Peyer's patch (tissue), 4 donors: ENCODE results near the gene METTL16. TPM values are rescaled to one million over a fixed set of nuclear protein-coding genes. Genes with fewer than 3 reads are reported as not detected.
"Not testable (repeated sequence)": the region's sequence is repeated elsewhere in the genome, so short reads cannot be mapped to it uniquely, and the experiment has no call there.

Source experiments
- DNase-seq, 3 donors: peaks; one replicate each; pipeline ENCODE4 v3.0.0-alpha.2; 2017 to 2019
- H3K27ac ChIP-seq, 4 donors: fragments of 200-600 bp; sonication (generic); one replicate each; pipeline ENCODE4 v1.5.1; 2016 to 2019
- H3K27me3 ChIP-seq, 2 donors: fragments of 200-600 bp; sonication (generic); one replicate each; pipeline ENCODE4 v1.5.1; 2019
- H3K36me3 ChIP-seq, 3 donors: fragments of 200-600 bp; sonication (generic); one replicate each; pipeline ENCODE4 v1.5.1; 2016 to 2019
- H3K4me1 ChIP-seq, 4 donors: fragments of 200-600 bp; sonication (generic); one replicate each; pipeline ENCODE4 v1.5.1; 2016 to 2019
- H3K4me3 ChIP-seq, 4 donors: fragments of 200-600 bp; sonication (generic); 1 replicate in 3 of 4; 2 replicates in 1 of 4; pipeline ENCODE4 v1.5.1; 2016 to 2019; ENCODE audit warnings: mild to moderate bottlenecking in 1 of 4
- H3K9me3 ChIP-seq, 4 donors: fragments of 200-600 bp; sonication (generic); one replicate each; pipeline ENCODE4 v1.5.1; 2016 to 2019; ENCODE audit warnings: mild to moderate bottlenecking in 1 of 4
- CTCF ChIP-seq, 6 experiments: fragments of 450-650 bp in 4 of 6; fragments of 200-600 bp in 2 of 6; sonication (generic) in 1 of 6; IDR thresholded peaks; one replicate each; pipeline ENCODE4 v1.5.1; 2017 to 2019; ENCODE audit warnings: antibody characterized with exemption in 6 of 6, mild to moderate bottlenecking in 3 of 6, moderate library complexity in 1 of 6
- POLR2A ChIP-seq, 2 donors: fragments of 450-650 bp; IDR thresholded peaks; one replicate each; pipeline ENCODE4 v1.5.1; 2017; ENCODE audit warnings: antibody characterized with exemption in 2 of 2, mild to moderate bottlenecking in 2 of 2, moderate library complexity in 2 of 2
- total RNA-seq, 4 donors: library from RNA; depleted of rRNA; stranded (reverse); fragments of >200 nt; gene quantifications; one replicate each; pipeline ENCODE4 v1.1.0, GENCODE V29; 2016

METTL16 gene
- total RNA-seq, 4 donors from 2014 or later = 24.0 to 29.7 (median 27.9) TPM

GRCh38 chr17:2453866-2454265 lies 57.8 kb downstream of the METTL16 start:
- DNase-seq = no peak
- no peaks in the 10 kb centered on the region for H3K27me3 ChIP-seq
- H3K4me3 ChIP-seq = no peak overlapping the region
- TF ChIP-seq CTCF (IDR thresholded peaks at IDR 0.05) = no peak
- TF ChIP-seq POLR2A (IDR thresholded peaks at IDR 0.05) = no peak
- H3K4me1 ChIP-seq = no peaks in the 10 kb centered on the region
- H3K36me3 ChIP-seq = peaks cover 0 to 14% (median 0%) of the 10 kb centered on the region in 3 donors
- no peak overlapping the region for H3K27ac ChIP-seq
- no peaks in the 10 kb centered on the region for H3K9me3 ChIP-seq

GRCh38 chr17:2453325-2453724 lies 58.4 kb downstream of the METTL16 start:
- H3K4me3 ChIP-seq = no peak overlapping the region
- H3K4me1 ChIP-seq = no peaks in the 10 kb centered on the region
- DNase-seq = no peak
- H3K36me3 ChIP-seq = peaks cover 0 to 11% (median 0%) of the 10 kb centered on the region in 3 donors
- TF ChIP-seq POLR2A (IDR thresholded peaks at IDR 0.05) = no peak
- TF ChIP-seq CTCF (IDR thresholded peaks at IDR 0.05) = no peak
- no peak overlapping the region for H3K27ac ChIP-seq
- H3K27me3 ChIP-seq = no peaks in the 10 kb centered on the region
- no peaks in the 10 kb centered on the region for H3K9me3 ChIP-seq

- Histone ChIP-seq H3K27me3 (no peaks in the 10 kb centered on the region), H3K36me3 (peaks cover 0 to 11% (median 0%) of the 10 kb centered on the region in 3 donors), H3K4me3 (no peak overlapping the region), H3K9me3 (no peaks in the 10 kb centered on the region), H3K4me1 (no peaks in the 10 kb centered on the region), H3K27ac (no peak overlapping the region)
- TF ChIP-seq CTCF (IDR thresholded peaks at IDR 0.05) (no peak), POLR2A (IDR thresholded peaks at IDR 0.05) (no peak)
- no peak for DNase-seq
Observed at GRCh38 chr17:2452216-2452750, 59.4 kb downstream of the METTL16 start.

- no peak for DNase-seq
- H3K27ac ChIP-seq = no peak overlapping the region
- TF ChIP-seq CTCF (IDR thresholded peaks at IDR 0.05) = no peak
- TF ChIP-seq POLR2A (IDR thresholded peaks at IDR 0.05) = no peak
- no peaks in the 10 kb centered on the region for H3K9me3 ChIP-seq
- peaks cover 0 to 1% (median 0%) of the 10 kb centered on the region in 3 donors for H3K36me3 ChIP-seq
- H3K4me1 ChIP-seq = no peaks in the 10 kb centered on the region
- H3K27me3 ChIP-seq = no peaks in the 10 kb centered on the region
- H3K4me3 ChIP-seq = no peak overlapping the region
Observed at GRCh38 chr17:2450016-2450650, 61.6 kb downstream of the METTL16 start.

GRCh38 chr17:2449486-2449885 lies 62.2 kb downstream of the METTL16 start:
- DNase-seq = no peak
- Histone ChIP-seq H3K4me3 (no peak overlapping the region), H3K36me3 (no peaks in the 10 kb centered on the region), H3K9me3 (no peaks in the 10 kb centered on the region), H3K4me1 (no peaks in the 10 kb centered on the region), H3K27ac (no peak overlapping the region), H3K27me3 (no peaks in the 10 kb centered on the region)
- no peak for TF ChIP-seq CTCF (IDR thresholded peaks at IDR 0.05)
- no peak for TF ChIP-seq POLR2A (IDR thresholded peaks at IDR 0.05)

- DNase-seq, H3K27ac ChIP-seq, H3K36me3 ChIP-seq, H3K4me1 ChIP-seq, H3K4me3 ChIP-seq, H3K9me3 ChIP-seq, H3K27me3 ChIP-seq: not testable (repeated sequence)
Observed at GRCh38 chr17:2447479-2447878, 64.2 kb downstream of the METTL16 start.
